Activated CD4-positive, alpha-beta T cell treated with anti-CD3 and anti-CD28 coated beads for 1 hour (primary cell): ENCODE results near the gene NAALAD2.
"Not testable (repeated sequence)": the region's sequence is repeated elsewhere in the genome, so short reads cannot be mapped to it uniquely, and the experiment has no call there.

Experiments
- DNase-seq: peaks from one replicate; pipeline ENCODE4 v3.0.0-alpha.2; 2020

The NAALAD2 gene

GRCh38 chr11:90134478-90135003 is at the start of gene NAALAD2:
TSS of gene NAALAD2 (plus strand) at chr11:90134663. CDS start at chr11:90134759, 96 bp downstream.
- no peak for DNase-seq

GRCh38 chr11:90085650-90086049 is 48.8 kb upstream of the NAALAD2 start, which contains the start of gene UBTFL1:
TSS of gene UBTFL1 (plus strand) at chr11:90085950. CDS start at chr11:90085950, 0 bp downstream.
- not testable (repeated sequence) for DNase-seq

GRCh38 chr11:90088731-90089130 is 45.7 kb upstream of the NAALAD2 start:
- DNase-seq: not testable (repeated sequence)

GRCh38 chr11:90095230-90095924 is 39.1 kb upstream of the NAALAD2 start:
- not testable (repeated sequence) for DNase-seq

- DNase-seq: not testable (repeated sequence)
These were observed 36.2 kb upstream of the NAALAD2 start for GRCh38 chr11:90098261-90098660.

- DNase-seq: no peak
These were observed 34.0 kb upstream of the NAALAD2 start for GRCh38 chr11:90100431-90100830.

- no peak for DNase-seq
These were observed 20.9 kb upstream of the NAALAD2 start for GRCh38 chr11:90113541-90113940.

- no peak for DNase-seq
These were observed 14.3 kb upstream of the NAALAD2 start for GRCh38 chr11:90120191-90120590.

GRCh38 chr11:90124371-90124770 is 10.1 kb upstream of the NAALAD2 start:
- DNase-seq: no peak

GRCh38 chr11:90124946-90125345 is 9.5 kb upstream of the NAALAD2 start:
- DNase-seq: no peak

GRCh38 chr11:90133560-90134477 is 644 bp upstream of the NAALAD2 start:
- no peak for DNase-seq

GRCh38 chr11:90135016-90135415 is 553 bp downstream of the NAALAD2 start:
- no peak for DNase-seq

- DNase-seq: no peak
These were observed 14.4 kb downstream of the NAALAD2 start for GRCh38 chr11:90148900-90149299.

GRCh38 chr11:90166982-90167573 is 32.6 kb downstream of the NAALAD2 start:
- DNase-seq: not testable (repeated sequence)

GRCh38 chr11:90167704-90168103 is 33.2 kb downstream of the NAALAD2 start:
- DNase-seq: not testable (repeated sequence)

GRCh38 chr11:90168571-90168970 is 34.1 kb downstream of the NAALAD2 start:
- DNase-seq: no peak

GRCh38 chr11:90171359-90171758 is 36.9 kb downstream of the NAALAD2 start:
- DNase-seq: no peak

GRCh38 chr11:90176069-90176468 is 41.6 kb downstream of the NAALAD2 start:
- no peak for DNase-seq

GRCh38 chr11:90178751-90179150 is 44.3 kb downstream of the NAALAD2 start:
- no peak for DNase-seq

GRCh38 chr11:90179923-90180322 is 45.5 kb downstream of the NAALAD2 start:
- DNase-seq: no peak

GRCh38 chr11:90187839-90188238 is 53.4 kb downstream of the NAALAD2 start:
- DNase-seq: no peak

- DNase-seq: no peak
These were observed 54.5 kb downstream of the NAALAD2 start for GRCh38 chr11:90189011-90189410.
